Prostate gland (tissue), 2 donors: ENCODE data around the gene SCTR.

Experiments
- CTCF ChIP-seq, 4 experiments: fragments of 200-600 bp in 2 of 4; fragments of 450-650 bp in 2 of 4; sonication (generic) in 2 of 4; IDR thresholded peaks; 1 replicate in 3 of 4; 2 replicates in 1 of 4; pipeline ENCODE4 v1.5.1; 2016 to 2019; ENCODE audit warnings: antibody characterized with exemption in 4 of 4, mild to moderate bottlenecking in 2 of 4, moderate library complexity in 2 of 4
- POLR2A ChIP-seq: fragments of 450-650 bp; IDR thresholded peaks from one replicate; pipeline ENCODE4 v1.6.1; 2016; ENCODE audit warnings: antibody characterized with exemption, mild to moderate bottlenecking
- POLR2AphosphoS5 ChIP-seq: sonication (generic); formaldehyde crosslinking; IDR thresholded peaks from one replicate; pipeline ENCODE4 v1.6.1; 2017; ENCODE audit warnings: antibody characterized with exemption

GRCh38 chr2:119424284-119425118 lies 99.8 kb downstream of the SCTR start:
- TF ChIP-seq CTCF (IDR thresholded peaks at IDR 0.05) (no peak), POLR2AphosphoS5 (no peak), POLR2A (no peak)
